GM23338 (cell line): Measurements from ENCODE around the gene ZCCHC10. TPM values are rescaled to one million over a fixed set of nuclear protein-coding genes. Genes with fewer than 3 reads are reported as not detected.

Experiments
- ATAC-seq: fragments of 200-7000 bp; cut with Tn5 transposase; 3 replicates; pipeline ENCODE4 v1.9.1; 2020
- DNase-seq: peaks from one replicate; pipeline ENCODE4 v3.0.0-alpha.2; 2015; ENCODE audit warnings: low spot score
- H2AFZ ChIP-seq: fragments of 200-600 bp; sonication (generic); 2 replicates; pipeline ENCODE4 v1.8.0; 2016; ENCODE audit warnings: antibody characterized with exemption, mild to moderate bottlenecking, moderate library complexity
- H3F3A ChIP-seq: fragments of 200-600 bp; sonication (generic); replicated peaks from 2 replicates; pipeline ENCODE4 v1.8.0; 2017; ENCODE audit warnings: antibody characterized with exemption, mixed run types, low read depth
- H3K27ac ChIP-seq: fragments of 200-600 bp; sonication (generic); 2 replicates; pipeline ENCODE4 v1.6.1; 2016; ENCODE audit warnings: low read depth
- H3K27me3 ChIP-seq: fragments of 200-600 bp; sonication (generic); 2 replicates; pipeline ENCODE4 v1.8.0; 2016; ENCODE audit warnings: mild to moderate bottlenecking, mixed run types, moderate library complexity; ENCODE audit not compliant: insufficient read depth
- H3K36me3 ChIP-seq: fragments of 200-600 bp; sonication (generic); 2 replicates; pipeline ENCODE4 v1.8.0; 2016; ENCODE audit warnings: mild to moderate bottlenecking; ENCODE audit not compliant: insufficient read depth
- H3K4me1 ChIP-seq: fragments of 200-600 bp; sonication (generic); 2 replicates; pipeline ENCODE4 v1.8.0; 2016; ENCODE audit warnings: mild to moderate bottlenecking, moderate library complexity; ENCODE audit not compliant: insufficient read depth
- H3K4me2 ChIP-seq: fragments of 200-600 bp; sonication (generic); 2 replicates; pipeline ENCODE4 v1.7.1; 2017; ENCODE audit warnings: mixed run types
- H3K4me3 ChIP-seq: fragments of 200-600 bp; sonication (generic); 2 replicates; pipeline ENCODE4 v1.6.1; 2016; ENCODE audit warnings: mixed run types
- H3K79me2 ChIP-seq: fragments of 200-600 bp; sonication (generic); replicated peaks from 2 replicates; pipeline ENCODE4 v1.8.0; 2017; ENCODE audit warnings: mild to moderate bottlenecking; ENCODE audit not compliant: insufficient read depth
- H3K9me2 ChIP-seq: fragments of 200-600 bp; sonication (generic); 2 replicates; pipeline ENCODE4 v1.8.0; 2017; ENCODE audit not compliant: insufficient read depth
- H4K20me1 ChIP-seq: fragments of 200-600 bp; sonication (generic); replicated peaks from 2 replicates; pipeline ENCODE4 v1.8.0; 2017; ENCODE audit warnings: mild to moderate bottlenecking; ENCODE audit not compliant: insufficient read depth
- H3K27ac Mint-ChIP-seq: 2 replicates; pipeline ENCODE4 v1.8.0; 2020; ENCODE audit warnings: inconsistent platforms, mild to moderate bottlenecking, moderate library complexity, mixed read lengths
- H3K27me3 Mint-ChIP-seq: 3 replicates; pipeline ENCODE4 v1.8.0; 2022; ENCODE audit warnings: low read depth, mild to moderate bottlenecking, moderate library complexity, mixed read lengths, inconsistent platforms; ENCODE audit not compliant: insufficient read depth, poor library complexity
- H3K36me3 Mint-ChIP-seq: 3 replicates; pipeline ENCODE4 v1.8.0; 2021; ENCODE audit warnings: low read depth, mild to moderate bottlenecking, inconsistent platforms, moderate library complexity, mixed read lengths
- H3K4me1 Mint-ChIP-seq: 3 replicates; pipeline ENCODE4 v1.8.0; 2020; ENCODE audit warnings: mild to moderate bottlenecking, inconsistent platforms, mixed read lengths
- H3K4me3 Mint-ChIP-seq: 3 replicates; pipeline ENCODE4 v1.8.0; 2021; ENCODE audit warnings: moderate library complexity, mild to moderate bottlenecking, inconsistent platforms, mixed read lengths
- H3K9me3 Mint-ChIP-seq: 3 replicates; pipeline ENCODE4 v1.8.0; 2020; ENCODE audit warnings: moderate library complexity, mild to moderate bottlenecking, inconsistent platforms, mixed read lengths
- CREB1 ChIP-seq: fragments of 250-450 bp; sonication (Bioruptor Pico); IDR thresholded peaks from 2 replicates; pipeline ENCODE4 v1.5.0; 2020; ENCODE audit warnings: low read depth, mild to moderate bottlenecking, moderate library complexity
- EZH2 ChIP-seq: fragments of 200-600 bp; sonication (generic); IDR thresholded peaks from one replicate; pipeline ENCODE4 v1.8.0; 2017; ENCODE audit warnings: antibody characterized with exemption, mild to moderate bottlenecking, low read depth; ENCODE audit not compliant: unreplicated experiment
- EZH2phosphoT487 ChIP-seq: fragments of 200-600 bp; sonication (generic); IDR thresholded peaks from one replicate; pipeline ENCODE4 v1.8.1; 2018; ENCODE audit warnings: antibody characterized with exemption; ENCODE audit not compliant: unreplicated experiment
- NANOG ChIP-seq: IDR thresholded peaks from 2 replicates; pipeline ENCODE4 v1.6.1; 2016; ENCODE audit warnings: antibody characterized with exemption, borderline replicate concordance
- POLR2AphosphoS5 ChIP-seq: IDR thresholded peaks from 2 replicates; pipeline ENCODE4 v1.6.1; 2016; ENCODE audit warnings: antibody characterized with exemption, low read depth
- REST ChIP-seq: IDR thresholded peaks from one replicate; pipeline ENCODE4 v1.6.1; 2018; ENCODE audit warnings: antibody characterized with exemption; ENCODE audit not compliant: unreplicated experiment
- ZNF114 ChIP-seq: fragments of 250-450 bp; sonication (Bioruptor Pico); IDR thresholded peaks from 2 replicates; pipeline ENCODE4 v1.5.0; 2020; ENCODE audit warnings: mild to moderate bottlenecking, moderate library complexity
- ZNF331 ChIP-seq: fragments of 250-450 bp; sonication (Bioruptor Pico); IDR thresholded peaks from 2 replicates; pipeline ENCODE4 v1.5.0; 2020; ENCODE audit warnings: low read depth, mild to moderate bottlenecking, moderate library complexity
- ZNF462 ChIP-seq: fragments of 250-450 bp; sonication (Bioruptor Pico); IDR thresholded peaks from 2 replicates; pipeline ENCODE4 v1.5.0; 2020; ENCODE audit warnings: mild to moderate bottlenecking, moderate library complexity
- polyA plus RNA-seq: library from polyadenylated mRNA; unstranded; fragments of >200 nt; fragmentation: Nextera tagmentation; extraction: Ambion mirVana; gene quantifications from 2 replicates; pipeline ENCODE4 v1.2.1, GENCODE V29; 2016
- total RNA-seq: library from RNA; depleted of rRNA; stranded (reverse); fragments of >200 nt; shearing (Covaris generic); gene quantifications from 2 replicates; pipeline ENCODE4 v1.2.3, GENCODE V29; 2014
- TF ChIP-seq, protein P1 (sequence below): IDR thresholded peaks from 2 replicates; pipeline ENCODE4 v1.6.1; 2016; ENCODE audit warnings: antibody characterized with exemption
- TF ChIP-seq, protein P2 (sequence below), 2 experiments: fragments of 200-600 bp in 1 of 2; sonication (generic) in 1 of 2; conservative IDR thresholded peaks; 2 replicates each; pipeline versions ENCODE4 v1.5.1 to v1.6.1; 2016 to 2017; ENCODE audit warnings: antibody characterized with exemption in 2 of 2, low read depth in 2 of 2, mild to moderate bottlenecking in 2 of 2, moderate library complexity in 1 of 2

The ZCCHC10 gene
- total and polyA plus RNA-seq, 2 experiments from 2014 or later, result 25.3 to 90.1 TPM

DNA sequence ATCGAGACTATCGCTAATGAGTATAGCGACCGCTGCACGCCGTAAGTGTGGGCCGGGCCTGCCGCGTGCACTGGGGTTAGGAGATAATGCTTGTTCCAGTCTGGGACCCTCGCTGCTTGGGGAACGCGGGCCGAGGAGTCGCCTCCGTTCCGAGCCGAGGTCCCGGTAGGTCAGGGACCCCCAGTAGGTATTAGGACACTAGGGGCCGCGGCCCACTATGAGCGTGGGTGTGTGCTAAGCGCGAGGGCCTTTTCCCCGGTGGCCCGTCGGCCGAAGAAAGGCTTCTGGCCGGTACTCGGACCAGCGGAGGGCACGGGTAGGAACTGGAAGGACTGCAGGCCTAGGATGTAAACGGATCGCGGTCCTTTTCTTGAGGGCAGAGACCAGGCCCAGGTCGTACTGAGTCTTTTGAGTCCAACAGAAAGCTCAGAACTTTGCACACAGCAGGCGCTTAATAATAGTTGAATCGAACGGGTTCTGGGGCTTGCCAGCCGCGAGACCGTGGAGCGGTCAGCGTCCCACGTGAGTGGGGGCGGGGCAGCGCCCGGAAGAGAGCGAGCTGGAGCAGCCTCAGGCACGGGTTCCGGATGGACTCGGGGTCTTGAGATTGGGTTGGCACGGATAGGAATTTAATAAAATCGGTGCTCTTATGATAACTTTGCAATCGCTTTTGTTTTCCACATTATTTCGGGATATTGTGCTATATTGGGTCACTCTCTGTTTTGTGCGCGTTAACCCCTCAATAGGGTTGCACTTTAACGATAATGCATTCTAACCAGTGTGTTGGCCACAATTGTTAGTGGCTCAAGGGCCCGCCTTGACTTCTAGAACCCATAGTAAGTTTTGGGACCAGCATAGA is 26.2 kb upstream of the ZCCHC10 start:
- no peaks in the 10 kb centered on the region for H3K36me3 ChIP-seq
- Mint-ChIP-seq H3K27me3 (peaks cover 9% of the 10 kb centered on the region), H3K4me1 (peaks cover 49% of the 10 kb centered on the region), H3K9me3 (0 out of 3 replicates have a peak, but pooled peaks cover 2% of the 10 kb centered on the region), H3K4me3 (peak overlapping the region; percentile 94), H3K36me3 (peaks cover 37% of the 10 kb centered on the region), H3K27ac (peak overlapping the region; percentile 100)
- H3K4me2 ChIP-seq, result peak overlapping the region; percentile 88
- DNase-seq (peak; percentile 69), ATAC-seq (peak; percentile 26)
- H3K27ac ChIP-seq, result peak overlapping the region; percentile 100
- H3K27me3 ChIP-seq, result no peaks in the 10 kb centered on the region
- peaks cover 38% of the 10 kb centered on the region for H3K4me1 ChIP-seq
- peaks cover 7% of the 10 kb centered on the region; the same call in 1 of the 2 replicates for H3F3A ChIP-seq
- no peak overlapping the region for H2AFZ ChIP-seq
- peaks cover 47% of the 10 kb centered on the region for H4K20me1 ChIP-seq
- peaks cover 57% of the 10 kb centered on the region for H3K79me2 ChIP-seq
- no peaks in the 10 kb centered on the region for H3K9me2 ChIP-seq
- TF ChIP-seq, protein P1, sequence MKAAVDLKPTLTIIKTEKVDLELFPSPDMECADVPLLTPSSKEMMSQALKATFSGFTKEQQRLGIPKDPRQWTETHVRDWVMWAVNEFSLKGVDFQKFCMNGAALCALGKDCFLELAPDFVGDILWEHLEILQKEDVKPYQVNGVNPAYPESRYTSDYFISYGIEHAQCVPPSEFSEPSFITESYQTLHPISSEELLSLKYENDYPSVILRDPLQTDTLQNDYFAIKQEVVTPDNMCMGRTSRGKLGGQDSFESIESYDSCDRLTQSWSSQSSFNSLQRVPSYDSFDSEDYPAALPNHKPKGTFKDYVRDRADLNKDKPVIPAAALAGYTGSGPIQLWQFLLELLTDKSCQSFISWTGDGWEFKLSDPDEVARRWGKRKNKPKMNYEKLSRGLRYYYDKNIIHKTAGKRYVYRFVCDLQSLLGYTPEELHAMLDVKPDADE, result no peak
- no peak for TF ChIP-seq EZH2phosphoT487
- no peak for TF ChIP-seq CREB1 (CRISPR knock-in tag)
- TF ChIP-seq POLR2AphosphoS5, result no peak
- no peak for TF ChIP-seq ZNF114
- TF ChIP-seq ZNF331 (CRISPR knock-in tag), result no peak
- TF ChIP-seq ZNF462 (CRISPR knock-in tag), result no peak
- TF ChIP-seq EZH2, result no peak
- TF ChIP-seq, protein P2, sequence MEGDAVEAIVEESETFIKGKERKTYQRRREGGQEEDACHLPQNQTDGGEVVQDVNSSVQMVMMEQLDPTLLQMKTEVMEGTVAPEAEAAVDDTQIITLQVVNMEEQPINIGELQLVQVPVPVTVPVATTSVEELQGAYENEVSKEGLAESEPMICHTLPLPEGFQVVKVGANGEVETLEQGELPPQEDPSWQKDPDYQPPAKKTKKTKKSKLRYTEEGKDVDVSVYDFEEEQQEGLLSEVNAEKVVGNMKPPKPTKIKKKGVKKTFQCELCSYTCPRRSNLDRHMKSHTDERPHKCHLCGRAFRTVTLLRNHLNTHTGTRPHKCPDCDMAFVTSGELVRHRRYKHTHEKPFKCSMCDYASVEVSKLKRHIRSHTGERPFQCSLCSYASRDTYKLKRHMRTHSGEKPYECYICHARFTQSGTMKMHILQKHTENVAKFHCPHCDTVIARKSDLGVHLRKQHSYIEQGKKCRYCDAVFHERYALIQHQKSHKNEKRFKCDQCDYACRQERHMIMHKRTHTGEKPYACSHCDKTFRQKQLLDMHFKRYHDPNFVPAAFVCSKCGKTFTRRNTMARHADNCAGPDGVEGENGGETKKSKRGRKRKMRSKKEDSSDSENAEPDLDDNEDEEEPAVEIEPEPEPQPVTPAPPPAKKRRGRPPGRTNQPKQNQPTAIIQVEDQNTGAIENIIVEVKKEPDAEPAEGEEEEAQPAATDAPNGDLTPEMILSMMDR (conservative IDR thresholded peaks at IDR 0.05; ENCODE audit: low read depth in 2 of 2), result no peak
- no peak for TF ChIP-seq REST
- no peak for TF ChIP-seq NANOG
- H3K4me3 ChIP-seq, result peak overlapping the region; percentile 72
